Lung (tissue), 16 donors: ENCODE data around the gene RPL21. TPM values are rescaled to one million over a fixed set of nuclear protein-coding genes. Genes with fewer than 3 reads are reported as not detected.

Experiments
- ATAC-seq: fragments of 200-7000 bp; cut with Tn5 transposase; one replicate; pipeline ENCODE4 v1.9.1; 2020; ENCODE audit warnings: moderate number of reproducible peaks; ENCODE audit not compliant: insufficient read depth, low FRiP score
- DNase-seq, 3 donors: peaks; one replicate each; pipeline ENCODE4 v3.0.0-alpha.2; 2013 to 2017
- H3K27ac ChIP-seq, 2 donors: one replicate each; pipeline ENCODE4 v1.5.1; 2013; ENCODE audit warnings: mild to moderate bottlenecking in 2 of 2, moderate library complexity in 2 of 2, control low read depth in 1 of 2, inconsistent platforms in 1 of 2, low read depth in 1 of 2, low read length in 1 of 2
- H3K27me3 ChIP-seq, 3 donors: one replicate each; pipeline ENCODE4 v1.5.1; 2013; ENCODE audit warnings: low read length in 2 of 3; ENCODE audit not compliant: control insufficient read depth in 3 of 3, insufficient read depth in 3 of 3
- H3K36me3 ChIP-seq, 4 donors: one replicate each; pipeline ENCODE4 v1.5.1; 2013; ENCODE audit warnings: low read length in 4 of 4, mild to moderate bottlenecking in 1 of 4, moderate library complexity in 1 of 4; ENCODE audit not compliant: control insufficient read depth in 4 of 4, insufficient read depth in 4 of 4
- H3K4me1 ChIP-seq, 5 donors: one replicate each; pipeline ENCODE4 v1.5.1; 2013; ENCODE audit warnings: low read length in 5 of 5, mild to moderate bottlenecking in 2 of 5, moderate library complexity in 1 of 5; ENCODE audit not compliant: control insufficient read depth in 5 of 5, insufficient read depth in 5 of 5
- H3K4me3 ChIP-seq: one replicate; pipeline ENCODE4 v1.5.1; 2013; ENCODE audit warnings: mild to moderate bottlenecking, control low read depth, moderate library complexity
- H3K9ac ChIP-seq, 2 donors: one replicate each; pipeline ENCODE4 v1.5.1; 2013; ENCODE audit warnings: low read length in 2 of 2, control low read depth in 1 of 2; ENCODE audit not compliant: insufficient read depth in 1 of 2
- H3K9me3 ChIP-seq, 4 donors: one replicate each; pipeline ENCODE4 v1.5.1; 2013; ENCODE audit warnings: low read length in 3 of 4, mild to moderate bottlenecking in 1 of 4, moderate library complexity in 1 of 4; ENCODE audit not compliant: control insufficient read depth in 4 of 4, insufficient read depth in 3 of 4
- WGBS, 2 donors: extraction: QIAGEN DNeasy Blood & Tissue Kit; methylation state at CpG; one replicate each; pipeline ENCODE4 v1.1.7; 2013; 5-methylcytosine and 5-hydroxymethylcytosine counted together
- long read RNA-seq, 5 donors: transcript quantifications; one replicate each; lab custom pipeline, GENCODE V29; 2026
- polyA plus RNA-seq, 2 donors: library from polyadenylated mRNA; stranded (reverse); fragments of 200-250 nt; gene quantifications; one replicate each; pipeline ENCODE4 v1.2.1, GENCODE V29; 2013
- total RNA-seq, 2 donors: library from RNA; depleted of rRNA in 1 of 2; stranded (reverse); fragments of >200 nt in 1 of 2; gene quantifications; one replicate each; pipeline ENCODE4 v1.2.1, GENCODE V29; 2014 to 2021
- TF ChIP-seq, protein P1 (sequence below): IDR thresholded peaks from 2 replicates; pipeline ENCODE4 v1.5.1; 2012; ENCODE audit warnings: mild to moderate bottlenecking; ENCODE audit errors: control extremely low read depth, extremely low read depth
- donor health status: control.
- donor health status: control.
- donor health status: Bipolar disorder and iron deficiency.
- donor health status: healthy.
- donor health status: DM: yes; HTN: yes; CAD: no.

The RPL21 gene
- total RNA-seq: 1,000 to 10,000 TPM in 1 of 2 donors, 100 to 1,000 TPM in 1; 796 to 1,951 TPM
- polyA plus RNA-seq: 100 to 1,000 TPM; 875 to 954 TPM
- long read RNA-seq, donor 1, transcript RPL21-209 (3 exons, 675 nt): minor isoform, 5 of 35 reads
- long read RNA-seq, donor 1, transcript RPL21-202 (6 exons, 815 nt): major isoform, 28 of 35 reads
- long read RNA-seq, donor 1, partial matches to known transcripts: 0 of 35 reads
- long read RNA-seq, donor 1, other reads (novel, unspliced or antisense): 0 of 35 reads
- long read RNA-seq, donor 2, transcript RPL21-202 (6 exons, 815 nt): major isoform, 28 of 42 reads
- long read RNA-seq, donor 2, partial matches to known transcripts: 6 of 42 reads
- long read RNA-seq, donor 2, other reads (novel, unspliced or antisense): 0 of 42 reads
- long read RNA-seq, donor 3, transcript RPL21-202 (6 exons, 815 nt): major isoform, 33 of 38 reads
- long read RNA-seq, donor 3, partial matches to known transcripts: 0 of 38 reads
- long read RNA-seq, donor 3, other reads (novel, unspliced or antisense): 0 of 38 reads
- long read RNA-seq, donor 4, transcript RPL21-202 (6 exons, 815 nt): major isoform, 14 of 17 reads
- long read RNA-seq, donor 4, partial matches to known transcripts: 0 of 17 reads
- long read RNA-seq, donor 4, other reads (novel, unspliced or antisense): 0 of 17 reads
- long read RNA-seq, donor 5, transcript RPL21-209 (3 exons, 675 nt): minor isoform, 6 of 39 reads
- long read RNA-seq, donor 5, transcript RPL21-202 (6 exons, 815 nt): major isoform, 29 of 39 reads
- long read RNA-seq, donor 5, partial matches to known transcripts: 0 of 39 reads
- long read RNA-seq, donor 5, other reads (novel, unspliced or antisense): 0 of 39 reads

GRCh38 chr13:27251166-27252091, at the start of gene RPL21:
Gene RPL21 (plus strand): TSS chr13:27251558. CDS start chr13:27253777, 2,219 bp downstream.
- no peaks in the 10 kb centered on the region for H3K9me3 ChIP-seq
- WGBS, 2 donors: 0% methylated on average over 69 of the region's 69 CpGs
- peak; percentile 97 to 99 (median 98) for DNase-seq
- H3K4me3 ChIP-seq: peak within 1 kb of the TSS; percentile 99
- TF ChIP-seq, protein P1, sequence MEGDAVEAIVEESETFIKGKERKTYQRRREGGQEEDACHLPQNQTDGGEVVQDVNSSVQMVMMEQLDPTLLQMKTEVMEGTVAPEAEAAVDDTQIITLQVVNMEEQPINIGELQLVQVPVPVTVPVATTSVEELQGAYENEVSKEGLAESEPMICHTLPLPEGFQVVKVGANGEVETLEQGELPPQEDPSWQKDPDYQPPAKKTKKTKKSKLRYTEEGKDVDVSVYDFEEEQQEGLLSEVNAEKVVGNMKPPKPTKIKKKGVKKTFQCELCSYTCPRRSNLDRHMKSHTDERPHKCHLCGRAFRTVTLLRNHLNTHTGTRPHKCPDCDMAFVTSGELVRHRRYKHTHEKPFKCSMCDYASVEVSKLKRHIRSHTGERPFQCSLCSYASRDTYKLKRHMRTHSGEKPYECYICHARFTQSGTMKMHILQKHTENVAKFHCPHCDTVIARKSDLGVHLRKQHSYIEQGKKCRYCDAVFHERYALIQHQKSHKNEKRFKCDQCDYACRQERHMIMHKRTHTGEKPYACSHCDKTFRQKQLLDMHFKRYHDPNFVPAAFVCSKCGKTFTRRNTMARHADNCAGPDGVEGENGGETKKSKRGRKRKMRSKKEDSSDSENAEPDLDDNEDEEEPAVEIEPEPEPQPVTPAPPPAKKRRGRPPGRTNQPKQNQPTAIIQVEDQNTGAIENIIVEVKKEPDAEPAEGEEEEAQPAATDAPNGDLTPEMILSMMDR: no peak
- H3K27me3 ChIP-seq: no peaks in the 10 kb centered on the region
- peak within 1 kb of the TSS; percentile 92 to 98 for H3K27ac ChIP-seq
- ATAC-seq: peak; percentile 96
- H3K9ac ChIP-seq: peak within 1 kb of the TSS; percentile 98 to 99
- peaks cover 0 to 24% (median 12%) of the 10 kb centered on the region in 5 donors for H3K4me1 ChIP-seq
- peaks cover 7 to 14% (median 10%) of the 10 kb centered on the region in 4 donors for H3K36me3 ChIP-seq

GRCh38 chr13:27201661-27202060, 49.7 kb upstream of the RPL21 start:
- H3K36me3 ChIP-seq: no peaks in the 10 kb centered on the region
- ATAC-seq: no peak
- no peak overlapping the region for H3K9ac ChIP-seq
- no peak overlapping the region for H3K27ac ChIP-seq
- H3K9me3 ChIP-seq: no peaks in the 10 kb centered on the region
- H3K4me1 ChIP-seq: no peaks in the 10 kb centered on the region
- TF ChIP-seq, protein P1: no peak
- H3K27me3 ChIP-seq: no peaks in the 10 kb centered on the region
- WGBS, 2 donors: 88 to 90% methylated on average over 1 of the region's 1 CpG
- H3K4me3 ChIP-seq: no peak overlapping the region
- DNase-seq: no peak

DNA sequence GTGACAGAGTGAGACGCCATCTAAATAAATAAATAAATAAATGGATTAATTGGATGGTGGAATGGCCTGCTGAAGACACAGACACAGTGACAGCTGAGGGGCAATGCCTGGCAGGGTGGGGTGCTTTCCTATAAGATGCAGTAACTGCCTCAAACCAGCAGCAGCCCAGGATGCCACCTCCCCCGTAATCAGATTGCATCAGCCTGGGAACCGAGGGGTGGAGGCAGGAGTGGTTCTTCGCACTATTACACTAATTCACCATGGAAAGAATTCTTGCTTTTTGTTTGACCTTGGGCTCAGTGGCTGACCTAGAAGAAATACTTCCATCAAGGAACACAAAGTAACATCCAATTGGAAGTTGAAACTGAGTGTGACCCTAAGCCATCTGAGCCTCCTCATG, 48.2 kb upstream of the RPL21 start:
- Histone ChIP-seq H3K27me3 (no peaks in the 10 kb centered on the region), H3K4me1 (no peaks in the 10 kb centered on the region), H3K4me3 (no peak overlapping the region), H3K27ac (no peak overlapping the region), H3K9ac (no peak overlapping the region), H3K9me3 (no peaks in the 10 kb centered on the region), H3K36me3 (no peaks in the 10 kb centered on the region)
- DNase-seq (no peak), ATAC-seq (no peak)
- TF ChIP-seq, protein P1: no peak
- WGBS, 2 donors: 80 to 81% methylated on average over 4 of the region's 4 CpGs
